H9 (cell line): ENCODE results near the gene FN1. TPM values are rescaled to one million over a fixed set of nuclear protein-coding genes. Genes with fewer than 3 reads are reported as not detected.

Experiments used
- DNase-seq: peaks from one replicate; pipeline ENCODE4 v3.0.0-alpha.2; 2017
- H2AFZ ChIP-seq: one replicate; pipeline ENCODE4 v1.6.1; 2013; ENCODE audit warnings: mild to moderate bottlenecking, low read length, control low read depth, moderate library complexity
- H2AK5ac ChIP-seq: 2 replicates; pipeline ENCODE4 v1.6.1; 2013; ENCODE audit warnings: low read length, control low read depth, mixed read lengths; ENCODE audit not compliant: insufficient read length
- H2BK120ac ChIP-seq: one replicate; pipeline ENCODE4 v1.6.1; 2013; ENCODE audit warnings: low read depth, mild to moderate bottlenecking, low read length, control low read depth, inconsistent platforms; ENCODE audit not compliant: poor library complexity, severe bottlenecking
- H2BK12ac ChIP-seq: 2 replicates; pipeline ENCODE4 v1.6.1; 2013; ENCODE audit warnings: low read length, control low read depth, mixed read lengths, low read depth; ENCODE audit not compliant: insufficient read length
- H2BK15ac ChIP-seq: 2 replicates; pipeline ENCODE4 v1.6.1; 2013; ENCODE audit warnings: low read depth, low read length, control low read depth
- H2BK20ac ChIP-seq: one replicate; pipeline ENCODE4 v1.6.1; 2013; ENCODE audit warnings: low read depth, mild to moderate bottlenecking, low read length, control low read depth, inconsistent platforms; ENCODE audit not compliant: poor library complexity, severe bottlenecking
- H2BK5ac ChIP-seq: 2 replicates; pipeline ENCODE4 v1.6.1; 2013; ENCODE audit warnings: low read length, control low read depth, mixed read lengths; ENCODE audit not compliant: insufficient read length
- H3K14ac ChIP-seq: 2 replicates; pipeline ENCODE4 v1.6.1; 2013; ENCODE audit warnings: low read length, control low read depth; ENCODE audit not compliant: insufficient read depth
- H3K18ac ChIP-seq: 2 replicates; pipeline ENCODE4 v1.6.1; 2013; ENCODE audit warnings: low read depth, mild to moderate bottlenecking, mixed read lengths, low read length, control low read depth; ENCODE audit not compliant: insufficient read length
- H3K23ac ChIP-seq: 2 replicates; pipeline ENCODE4 v1.6.1; 2013; ENCODE audit warnings: low read length, control low read depth, mixed read lengths, low read depth; ENCODE audit not compliant: insufficient read length
- H3K23me2 ChIP-seq: 2 replicates; pipeline ENCODE4 v1.6.1; 2013; ENCODE audit warnings: low read depth, mild to moderate bottlenecking, mixed read lengths, low read length, control low read depth; ENCODE audit not compliant: insufficient read length, poor library complexity, severe bottlenecking
- H3K27ac ChIP-seq: 2 replicates; pipeline ENCODE4 v1.5.1; 2013; ENCODE audit warnings: low read length, control low read depth, mixed read lengths, low read depth; ENCODE audit not compliant: insufficient read length
- H3K27me3 ChIP-seq: 2 replicates; pipeline ENCODE4 v1.6.1; 2013; ENCODE audit warnings: low read length, control low read depth, inconsistent platforms; ENCODE audit not compliant: insufficient read depth
- H3K4ac ChIP-seq: 2 replicates; pipeline ENCODE4 v1.6.1; 2013; ENCODE audit warnings: low read depth, mild to moderate bottlenecking, control low read depth, inconsistent platforms, low read length, moderate library complexity
- H3K4me1 ChIP-seq: 2 replicates; pipeline ENCODE4 v1.6.1; 2013; ENCODE audit warnings: low read length, control low read depth, inconsistent platforms; ENCODE audit not compliant: insufficient read depth
- H3K4me2 ChIP-seq: 2 replicates; pipeline ENCODE4 v1.6.1; 2013; ENCODE audit warnings: low read length, control low read depth, mixed read lengths; ENCODE audit not compliant: insufficient read length, insufficient read depth
- H3K56ac ChIP-seq: 2 replicates; pipeline ENCODE4 v1.6.1; 2013; ENCODE audit warnings: low read depth, mild to moderate bottlenecking, mixed read lengths, low read length, control low read depth; ENCODE audit not compliant: insufficient read length
- H3K79me1 ChIP-seq: 2 replicates; pipeline ENCODE4 v1.6.1; 2013; ENCODE audit warnings: low read depth, mild to moderate bottlenecking, moderate library complexity, low read length, control low read depth, inconsistent platforms; ENCODE audit not compliant: insufficient read depth, poor library complexity, severe bottlenecking
- H3K79me2 ChIP-seq: 2 replicates; pipeline ENCODE4 v1.6.1; 2013; ENCODE audit warnings: low read length, control low read depth, inconsistent platforms; ENCODE audit not compliant: insufficient read depth
- H3K9ac ChIP-seq: 2 replicates; pipeline ENCODE4 v1.6.1; 2013; ENCODE audit warnings: low read length, control low read depth, mixed read lengths; ENCODE audit not compliant: insufficient read length; ENCODE audit errors: extremely low read depth
- H3K9me3 ChIP-seq: one replicate; pipeline ENCODE4 v1.6.1; 2013; ENCODE audit warnings: low read depth, low read length, inconsistent platforms; ENCODE audit not compliant: control insufficient read depth
- H3T11ph ChIP-seq: one replicate; pipeline ENCODE4 v1.6.1; 2013; ENCODE audit warnings: mild to moderate bottlenecking, low read length, control low read depth, inconsistent platforms
- H4K20me1 ChIP-seq: one replicate; pipeline ENCODE4 v1.6.1; 2013; ENCODE audit not compliant: control insufficient read depth, insufficient read length, insufficient read depth
- H4K5ac ChIP-seq: 2 replicates; pipeline ENCODE4 v1.6.1; 2013; ENCODE audit warnings: low read depth, mild to moderate bottlenecking, mixed read lengths, low read length, control low read depth; ENCODE audit not compliant: insufficient read length
- H4K8ac ChIP-seq: replicated peaks from 2 replicates; pipeline ENCODE4 v1.6.1; 2013; ENCODE audit warnings: low read length, control low read depth, mixed read lengths, low read depth; ENCODE audit not compliant: insufficient read length
- H4K91ac ChIP-seq: 2 replicates; pipeline ENCODE4 v1.6.1; 2013; ENCODE audit warnings: low read depth, mild to moderate bottlenecking, moderate library complexity, mixed read lengths, low read length, control low read depth; ENCODE audit not compliant: insufficient read length
- H3K27ac Mint-ChIP-seq, 3 experiments: 2 replicates in 2 of 3; 3 replicates in 1 of 3; pipeline ENCODE4 v1.8.0; 2020 to 2021; ENCODE audit warnings: mixed read lengths in 3 of 3, mild to moderate bottlenecking in 1 of 3, moderate library complexity in 1 of 3
- H3K27me3 Mint-ChIP-seq: 2 replicates; pipeline ENCODE4 v1.8.0; 2021; ENCODE audit warnings: low read depth, mild to moderate bottlenecking, moderate library complexity, mixed read lengths
- H3K36me3 Mint-ChIP-seq, 3 experiments: 2 replicates in 2 of 3; 3 replicates in 1 of 3; pipeline ENCODE4 v1.8.0; 2020 to 2021; ENCODE audit warnings: low read depth in 3 of 3, mixed read lengths in 3 of 3; ENCODE audit not compliant: insufficient read depth in 1 of 3
- H3K4me1 Mint-ChIP-seq, 2 experiments: 2 replicates each; pipeline ENCODE4 v1.8.0; 2020; ENCODE audit warnings: mixed read lengths in 2 of 2
- H3K4me3 Mint-ChIP-seq, 2 experiments: 2 replicates in 1 of 2; 3 replicates in 1 of 2; pipeline ENCODE4 v1.8.0; 2020 to 2021; ENCODE audit warnings: mild to moderate bottlenecking in 2 of 2, mixed read lengths in 2 of 2, moderate library complexity in 1 of 2
- H3K9me3 Mint-ChIP-seq, 2 experiments: 2 replicates in 1 of 2; 3 replicates in 1 of 2; pipeline ENCODE4 v1.8.0; 2020; ENCODE audit warnings: mild to moderate bottlenecking in 2 of 2, mixed read lengths in 2 of 2, moderate library complexity in 1 of 2
- WGBS: extraction: QIAGEN DNeasy Blood & Tissue Kit; methylation state at CpG from one replicate; pipeline ENCODE4 v1.1.7; 2013; ENCODE audit warnings: missing lambda C conversion rate, low lambda C conversion rate, mixed read lengths; ENCODE audit not compliant: insufficient read length; ENCODE audit errors: extremely low coverage; 5-methylcytosine and 5-hydroxymethylcytosine counted together
- total RNA-seq: library from RNA; stranded (reverse); gene quantifications from 2 replicates; pipeline ENCODE4 v1.2.1, GENCODE V29; 2021
- TF ChIP-seq, protein P1 (sequence below): fragments of 200-600 bp; sonication (generic); conservative IDR thresholded peaks from 3 replicates; pipeline ENCODE4 v1.8.0; 2021; ENCODE audit warnings: antibody characterized with exemption, mild to moderate bottlenecking

FN1 gene
- total RNA-seq, 1 experiment from 2014 or later: 56.0 TPM

DNA sequence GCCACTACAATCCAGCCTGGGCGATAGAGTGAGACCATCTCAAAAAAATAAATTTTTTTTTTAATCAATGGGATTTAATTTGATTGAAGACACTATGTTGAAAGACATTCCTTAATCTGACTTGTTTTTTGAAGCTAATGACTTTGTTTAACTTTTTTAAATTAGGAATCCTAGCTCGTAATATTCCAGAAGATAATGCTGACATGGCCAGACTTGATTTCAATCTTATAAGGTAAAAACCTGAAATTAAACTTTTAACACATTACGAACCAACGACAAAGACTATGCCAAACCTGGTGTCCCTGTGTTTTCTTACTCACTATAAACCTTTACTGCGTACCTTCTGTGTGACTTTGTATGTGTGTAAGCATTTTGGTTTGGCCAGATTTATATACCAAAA lies 116.4 kb downstream of the FN1 start:
- no peak overlapping the region for H3K14ac ChIP-seq
- no peak overlapping the region for H3K56ac ChIP-seq
- no peak overlapping the region for H4K5ac ChIP-seq
- Mint-ChIP-seq H3K27ac (no peak overlapping the region), H3K4me3 (no peak overlapping the region), H3K27me3 (no peaks in the 10 kb centered on the region), H3K9me3 (no peaks in the 10 kb centered on the region), H3K36me3 (peaks cover 42 to 96% (median 83%) of the 10 kb centered on the region in 3 experiments), H3K4me1 (peaks cover 0 to 12% of the 10 kb centered on the region in 2 experiments; a peak in 2 of 4 replicates)
- H3K27ac ChIP-seq: no peak overlapping the region
- no peak overlapping the region for H3K4ac ChIP-seq
- H3T11ph ChIP-seq: no peak overlapping the region
- H2BK120ac ChIP-seq: no peak overlapping the region
- no peak for DNase-seq
- H3K23ac ChIP-seq: no peak overlapping the region
- no peak overlapping the region for H3K18ac ChIP-seq
- no peak overlapping the region for H2AFZ ChIP-seq
- no peaks in the 10 kb centered on the region for H4K20me1 ChIP-seq
- H3K79me2 ChIP-seq: peaks cover 3% of the 10 kb centered on the region; the same call in 1 of the 2 replicates
- no peaks in the 10 kb centered on the region for H3K4me1 ChIP-seq
- H3K9me3 ChIP-seq: no peaks in the 10 kb centered on the region
- H3K23me2 ChIP-seq: no peaks in the 10 kb centered on the region
- H3K27me3 ChIP-seq: no peaks in the 10 kb centered on the region
- no peak overlapping the region for H2BK5ac ChIP-seq
- no peak overlapping the region for H2AK5ac ChIP-seq
- H4K8ac ChIP-seq: no peak overlapping the region
- no peak overlapping the region for H2BK15ac ChIP-seq
- H3K4me2 ChIP-seq: no peak overlapping the region
- H4K91ac ChIP-seq: no peak overlapping the region
- H2BK12ac ChIP-seq: no peak overlapping the region
- no peak overlapping the region for H3K9ac ChIP-seq
- no peaks in the 10 kb centered on the region for H3K79me1 ChIP-seq
- TF ChIP-seq, protein P1, sequence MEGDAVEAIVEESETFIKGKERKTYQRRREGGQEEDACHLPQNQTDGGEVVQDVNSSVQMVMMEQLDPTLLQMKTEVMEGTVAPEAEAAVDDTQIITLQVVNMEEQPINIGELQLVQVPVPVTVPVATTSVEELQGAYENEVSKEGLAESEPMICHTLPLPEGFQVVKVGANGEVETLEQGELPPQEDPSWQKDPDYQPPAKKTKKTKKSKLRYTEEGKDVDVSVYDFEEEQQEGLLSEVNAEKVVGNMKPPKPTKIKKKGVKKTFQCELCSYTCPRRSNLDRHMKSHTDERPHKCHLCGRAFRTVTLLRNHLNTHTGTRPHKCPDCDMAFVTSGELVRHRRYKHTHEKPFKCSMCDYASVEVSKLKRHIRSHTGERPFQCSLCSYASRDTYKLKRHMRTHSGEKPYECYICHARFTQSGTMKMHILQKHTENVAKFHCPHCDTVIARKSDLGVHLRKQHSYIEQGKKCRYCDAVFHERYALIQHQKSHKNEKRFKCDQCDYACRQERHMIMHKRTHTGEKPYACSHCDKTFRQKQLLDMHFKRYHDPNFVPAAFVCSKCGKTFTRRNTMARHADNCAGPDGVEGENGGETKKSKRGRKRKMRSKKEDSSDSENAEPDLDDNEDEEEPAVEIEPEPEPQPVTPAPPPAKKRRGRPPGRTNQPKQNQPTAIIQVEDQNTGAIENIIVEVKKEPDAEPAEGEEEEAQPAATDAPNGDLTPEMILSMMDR: no peak
- WGBS: no CpG with 5 or more reads among the region's 5 CpGs
- H2BK20ac ChIP-seq: no peak overlapping the region
